Duodenal mucosa (tissue), 2 donors: ENCODE measurements around the gene HOXD13.
A peak's percentile ranks its signal among the peaks of the same experiment; 100 is the strongest.

Experiments used
- H3K27ac ChIP-seq: one replicate; pipeline ENCODE4 v1.7.0; 2013; ENCODE audit warnings: low read depth, low read length
- H3K27me3 ChIP-seq, 2 donors: one replicate each; pipeline ENCODE4 v1.7.0; 2013; ENCODE audit warnings: low read length in 2 of 2, control low read depth in 1 of 2; ENCODE audit not compliant: insufficient read depth in 2 of 2, control insufficient read depth in 1 of 2
- H3K36me3 ChIP-seq, 2 donors: one replicate each; pipeline ENCODE4 v1.7.0; 2013; ENCODE audit warnings: low read length in 2 of 2, control low read depth in 1 of 2; ENCODE audit not compliant: insufficient read depth in 2 of 2, control insufficient read depth in 1 of 2
- H3K4me1 ChIP-seq, 2 donors: one replicate each; pipeline ENCODE4 v1.7.0; 2013; ENCODE audit warnings: low read length in 2 of 2, control low read depth in 1 of 2; ENCODE audit not compliant: insufficient read depth in 2 of 2, control insufficient read depth in 1 of 2
- H3K4me3 ChIP-seq, 2 donors: one replicate each; pipeline ENCODE4 v1.7.0; 2013; ENCODE audit warnings: low read length in 2 of 2, low read depth in 1 of 2
- H3K9ac ChIP-seq, 2 donors: one replicate each; pipeline ENCODE4 v1.7.0; 2013; ENCODE audit warnings: low read length in 2 of 2, low read depth in 1 of 2
- H3K9me3 ChIP-seq, 2 donors: one replicate each; pipeline ENCODE4 v1.7.0; 2013; ENCODE audit warnings: low read length in 2 of 2, control low read depth in 1 of 2; ENCODE audit not compliant: control insufficient read depth in 1 of 2

HOXD13 gene

GRCh38 chr2:176114120-176114929, 21.8 kb downstream of the HOXD13 start:
- H3K4me1 ChIP-seq, result no peaks in the 10 kb centered on the region
- no peak overlapping the region for H3K9ac ChIP-seq

GRCh38 chr2:176114930-176115625, 22.6 kb downstream of the HOXD13 start:
- no peaks in the 10 kb centered on the region for H3K4me1 ChIP-seq
- H3K9ac ChIP-seq, result no peak overlapping the region
- H3K9me3 ChIP-seq, result no peaks in the 10 kb centered on the region
- H3K36me3 ChIP-seq, result no peaks in the 10 kb centered on the region
- H3K4me3 ChIP-seq, result no peak overlapping the region
- no peak overlapping the region for H3K27ac ChIP-seq
- H3K27me3 ChIP-seq, result peaks cover 93 to 97% of the 10 kb centered on the region in 2 donors

More at GRCh38 chr2:176114120-176114929, 21.8 kb downstream of the HOXD13 start:
- no peak overlapping the region for H3K4me3 ChIP-seq
- H3K9me3 ChIP-seq, result no peaks in the 10 kb centered on the region
- H3K27me3 ChIP-seq, result peaks cover 93 to 99% of the 10 kb centered on the region in 2 donors
- no peaks in the 10 kb centered on the region for H3K36me3 ChIP-seq
- H3K27ac ChIP-seq, result no peak overlapping the region

GRCh38 chr2:176115883-176116813, 23.6 kb downstream of the HOXD13 start, which contains the start of gene HOXD10:
Gene HOXD10 (plus strand): TSS chr2:176116778. CDS start chr2:176116834, 56 bp downstream.
- Histone ChIP-seq H3K4me3 (no peak within 1 kb of the TSS), H3K27ac (peak within 1 kb of the TSS; percentile 6), H3K4me1 (no peaks in the 10 kb centered on the region), H3K9ac (no peak within 1 kb of the TSS), H3K27me3 (peaks cover 93 to 97% of the 10 kb centered on the region in 2 donors), H3K36me3 (no peaks in the 10 kb centered on the region), H3K9me3 (no peaks in the 10 kb centered on the region)

- peak overlapping the region; percentile 6 for H3K27ac ChIP-seq
- H3K9me3 ChIP-seq, result no peaks in the 10 kb centered on the region
- no peak overlapping the region for H3K9ac ChIP-seq
- no peaks in the 10 kb centered on the region for H3K36me3 ChIP-seq
- no peaks in the 10 kb centered on the region for H3K4me1 ChIP-seq
- peaks cover 93 to 97% of the 10 kb centered on the region in 2 donors for H3K27me3 ChIP-seq
- H3K4me3 ChIP-seq, result no peak overlapping the region
Measured at GRCh38 chr2:176117162-176117822, 24.8 kb downstream of the HOXD13 start.

DNA sequence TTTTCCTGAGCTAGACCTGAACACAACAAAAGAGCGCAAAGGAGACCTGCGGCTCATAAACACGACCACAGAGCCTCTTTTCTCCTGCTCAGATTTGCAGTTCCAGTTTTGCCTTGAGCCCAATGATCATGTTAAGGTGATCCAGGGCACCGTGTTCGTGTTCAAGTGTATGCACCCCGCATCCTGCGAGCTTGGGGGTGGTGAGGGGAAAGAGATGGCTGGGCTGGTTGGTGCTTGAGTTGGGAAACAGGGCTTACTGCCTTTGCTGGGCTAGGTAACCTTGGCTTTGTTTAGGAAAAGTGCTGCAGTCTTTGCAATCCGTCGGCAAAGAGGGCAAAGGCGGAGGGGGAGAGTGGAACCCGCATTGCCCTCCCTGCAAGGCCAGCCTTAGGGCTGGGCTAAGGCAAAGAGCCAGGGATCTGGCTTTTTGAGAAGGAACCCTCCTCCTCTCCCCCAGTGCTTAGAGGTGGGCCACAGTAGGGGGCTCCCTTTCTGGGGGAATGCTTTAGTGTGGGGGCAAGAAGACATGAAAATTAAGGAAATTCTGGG, 25.4 kb downstream of the HOXD13 start:
- no peak overlapping the region for H3K27ac ChIP-seq
- H3K4me1 ChIP-seq, result no peaks in the 10 kb centered on the region
- no peak overlapping the region for H3K9ac ChIP-seq
- H3K36me3 ChIP-seq, result no peaks in the 10 kb centered on the region
- H3K27me3 ChIP-seq, result peaks cover 93 to 96% of the 10 kb centered on the region in 2 donors
- H3K9me3 ChIP-seq, result no peaks in the 10 kb centered on the region
- no peak overlapping the region for H3K4me3 ChIP-seq

- Histone ChIP-seq H3K4me1 (no peaks in the 10 kb centered on the region), H3K27ac (no peak overlapping the region), H3K27me3 (peaks cover 93 to 95% of the 10 kb centered on the region in 2 donors), H3K36me3 (no peaks in the 10 kb centered on the region), H3K9ac (no peak overlapping the region), H3K9me3 (no peaks in the 10 kb centered on the region), H3K4me3 (no peak overlapping the region)
Measured at GRCh38 chr2:176118601-176119339, 26.2 kb downstream of the HOXD13 start.

DNA sequence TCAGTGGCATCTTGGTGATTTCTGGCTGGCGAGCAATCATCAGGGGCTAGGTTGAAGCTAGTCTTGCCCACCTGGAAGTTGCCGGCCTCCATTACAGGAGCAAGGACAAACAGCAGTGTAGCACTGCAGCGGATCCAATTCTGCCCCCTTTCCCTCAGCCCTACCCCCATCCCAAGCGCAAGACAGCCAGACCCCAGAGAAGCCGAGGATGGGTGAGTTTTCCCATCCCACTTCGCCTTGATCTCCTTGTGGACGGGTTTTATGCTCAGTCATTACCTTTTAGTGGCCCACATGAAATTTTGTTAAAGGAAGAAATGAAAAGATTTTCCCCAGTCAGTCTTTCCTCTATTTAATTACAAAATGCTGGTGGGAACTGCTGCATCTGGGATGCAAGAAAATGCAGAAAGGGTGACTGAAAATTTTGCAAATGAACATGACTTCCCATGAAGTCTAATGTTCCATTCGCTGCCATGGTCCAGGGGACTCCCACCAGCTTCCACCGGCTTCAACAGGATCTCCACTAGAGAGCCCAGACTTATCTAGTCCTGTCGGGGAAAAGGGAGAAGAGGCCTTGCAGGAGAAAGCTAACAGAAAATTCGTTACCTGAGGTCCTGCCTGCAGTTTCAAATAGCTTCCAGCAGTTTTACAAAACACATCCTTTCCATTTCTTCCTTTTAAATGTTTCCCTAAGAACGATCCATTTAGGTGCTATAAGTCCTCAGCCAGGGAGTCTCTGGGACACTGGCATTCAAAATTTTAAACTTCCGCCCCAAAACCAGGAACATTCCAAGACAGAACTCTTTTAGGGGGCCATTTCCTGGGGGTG, 28.1 kb downstream of the HOXD13 start:
- H3K9ac ChIP-seq, result no peak overlapping the region
- peaks cover 93 to 95% of the 10 kb centered on the region in 2 donors for H3K27me3 ChIP-seq
- H3K36me3 ChIP-seq, result no peaks in the 10 kb centered on the region
- no peak overlapping the region for H3K4me3 ChIP-seq
- H3K9me3 ChIP-seq, result no peaks in the 10 kb centered on the region
- peak overlapping the region; percentile 33 for H3K27ac ChIP-seq
- no peaks in the 10 kb centered on the region for H3K4me1 ChIP-seq

DNA sequence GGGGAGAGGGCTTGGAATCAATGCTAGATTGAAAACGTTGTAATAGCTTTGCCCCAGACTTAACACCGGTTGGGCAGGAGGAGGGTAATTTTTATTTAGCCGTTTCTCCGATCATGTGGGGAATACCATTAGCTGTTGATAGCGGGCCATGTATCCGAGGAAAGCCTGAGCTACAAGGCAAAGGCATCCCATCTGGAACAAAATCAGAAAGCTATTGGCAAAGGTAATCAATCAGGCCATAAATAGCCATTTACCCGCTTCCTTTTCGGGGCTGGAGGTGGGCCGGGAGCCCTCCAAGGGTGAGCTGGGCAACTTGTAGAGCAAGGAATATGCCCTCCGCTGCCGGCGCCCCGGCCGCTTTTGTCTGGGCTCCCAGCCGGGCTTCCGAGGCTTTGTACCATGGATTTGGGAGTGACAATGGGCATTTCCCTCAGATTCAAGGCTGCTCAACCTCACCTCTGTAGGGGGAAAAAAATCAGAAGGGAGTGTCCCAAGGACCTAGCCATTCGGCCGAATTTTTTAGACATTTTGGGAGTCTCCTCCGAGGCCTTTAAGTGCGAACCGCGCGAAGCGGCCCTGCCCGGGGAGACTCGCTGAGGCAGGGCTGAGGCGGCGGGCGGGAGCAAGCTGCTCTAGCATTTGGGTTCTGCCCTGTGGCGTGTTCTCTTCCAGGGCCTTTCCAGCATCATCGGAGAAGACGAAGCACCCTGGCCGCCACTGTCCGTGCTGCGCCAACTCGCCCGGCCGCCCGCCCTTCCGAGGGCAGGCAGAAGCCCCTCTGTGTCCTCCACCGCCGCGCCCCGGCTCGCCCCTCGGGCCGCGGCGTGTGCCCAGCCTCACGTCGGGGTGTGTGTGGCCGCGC, 28.9 kb downstream of the HOXD13 start:
- Histone ChIP-seq H3K36me3 (no peaks in the 10 kb centered on the region), H3K27ac (no peak overlapping the region), H3K4me1 (no peaks in the 10 kb centered on the region), H3K9me3 (no peaks in the 10 kb centered on the region), H3K9ac (no peak overlapping the region), H3K4me3 (no peak overlapping the region), H3K27me3 (peaks cover 90 to 95% of the 10 kb centered on the region in 2 donors)
